Stimulated activated CD4-positive, alpha-beta T cell treated with anti-CD3 and anti-CD28 coated beads, Interleukin-2, amount 100 ng/mL, for 4 hours (primary cell): ENCODE measurements around the gene TSFM.
A peak's percentile ranks its signal among the peaks of the same experiment; 100 is the strongest.

Experiments used
- DNase-seq: peaks from one replicate; pipeline ENCODE4 v3.0.0-alpha.2; 2020; ENCODE audit warnings: low read depth

TSFM gene

DNA sequence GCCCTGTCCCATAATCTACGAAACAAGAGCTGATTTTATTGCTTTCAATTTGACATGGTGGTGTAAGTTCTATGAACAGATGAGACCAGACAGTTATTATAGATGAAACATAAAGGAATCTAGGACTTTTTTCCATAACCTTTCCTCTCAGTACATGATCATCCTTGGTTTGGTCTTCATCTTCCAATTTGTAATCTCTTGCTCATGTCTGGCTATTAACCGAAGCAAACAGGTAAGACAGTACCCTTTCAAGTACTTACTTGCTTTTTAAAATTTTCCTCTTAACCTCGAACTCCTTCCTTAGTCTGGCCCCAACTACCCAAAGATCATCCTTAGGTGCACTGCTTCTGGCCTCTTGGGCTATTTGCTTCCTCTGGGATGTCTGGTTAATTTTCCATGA is 36.6 kb upstream of the TSFM start:
- no peak for DNase-seq

DNA sequence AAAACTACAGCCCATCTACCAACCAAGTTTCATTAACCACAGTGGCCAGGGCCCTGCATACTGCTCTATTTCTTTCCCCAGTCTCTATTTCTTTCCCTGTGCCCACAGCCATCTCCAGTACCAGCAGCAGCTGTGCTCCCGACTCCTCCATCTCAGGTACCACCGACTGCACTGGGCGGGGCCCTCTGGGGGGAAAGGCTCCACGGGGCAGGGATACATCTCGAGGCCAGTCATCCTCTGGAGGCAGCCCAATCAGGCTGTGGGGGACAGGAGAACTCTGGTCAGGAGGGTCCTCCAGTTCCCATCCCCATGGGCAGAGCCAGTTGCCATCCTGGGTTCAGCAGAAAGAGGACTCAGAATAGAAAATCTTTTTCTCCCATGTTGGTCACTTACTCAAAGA is 33.5 kb upstream of the TSFM start:
- no peak for DNase-seq

DNA sequence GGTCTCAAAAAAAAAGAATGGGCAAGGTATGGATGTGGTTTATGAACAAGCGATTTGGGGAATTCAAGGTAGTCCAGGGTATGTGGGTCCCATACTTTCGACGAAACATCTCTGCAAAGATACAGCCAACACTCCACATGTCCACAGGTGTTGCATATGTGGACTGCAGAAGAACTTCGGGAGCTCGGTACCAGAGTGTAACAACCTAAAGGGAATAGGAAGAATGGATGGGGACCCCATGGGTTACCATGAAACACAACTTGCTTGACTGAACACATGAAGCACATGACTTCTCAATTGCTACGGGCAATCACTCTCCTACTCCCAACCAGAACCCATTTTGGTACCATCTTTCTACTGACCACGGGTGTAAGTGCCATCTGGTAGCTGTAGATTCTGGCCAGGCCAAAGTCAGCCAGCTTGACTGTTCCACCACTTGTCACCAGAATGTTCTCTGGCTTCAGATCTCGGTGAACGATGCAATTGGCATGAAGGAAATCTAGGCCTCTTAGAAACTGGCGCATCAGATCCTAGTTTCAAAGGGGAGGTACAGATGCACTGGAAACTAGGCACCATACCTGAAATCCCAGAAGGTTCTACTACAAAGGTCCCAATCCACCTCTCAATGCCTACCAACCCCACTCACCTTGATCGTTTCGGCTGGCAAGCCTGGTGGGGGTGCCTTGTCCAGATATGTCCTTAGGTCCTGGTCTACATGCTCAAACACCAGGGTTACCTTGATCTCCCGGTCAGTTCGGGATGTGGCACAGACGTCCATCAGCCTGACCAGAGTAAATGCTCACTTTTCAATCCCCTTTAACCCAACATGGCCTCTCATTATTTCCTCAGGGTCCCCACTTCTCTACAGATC is 31.8 kb upstream of the TSFM start:
- no peak for DNase-seq

DNA sequence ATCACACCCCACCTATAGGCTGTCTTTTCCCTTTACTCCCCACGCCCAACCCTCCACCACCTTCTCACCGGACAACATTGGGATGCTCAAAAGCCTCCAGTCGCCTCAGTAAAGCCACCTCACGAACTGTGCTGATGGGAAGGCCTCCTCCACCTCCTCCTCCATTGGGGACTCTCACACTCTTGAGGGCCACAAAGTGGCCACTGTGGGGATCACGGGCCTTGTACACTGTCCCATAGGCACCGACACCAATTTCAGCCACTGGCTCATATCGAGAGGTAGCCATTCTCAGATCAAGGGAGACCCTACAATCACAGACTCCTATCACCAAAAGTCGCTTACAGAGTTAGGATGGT is 31.2 kb upstream of the TSFM start:
- DNase-seq = no peak

DNA sequence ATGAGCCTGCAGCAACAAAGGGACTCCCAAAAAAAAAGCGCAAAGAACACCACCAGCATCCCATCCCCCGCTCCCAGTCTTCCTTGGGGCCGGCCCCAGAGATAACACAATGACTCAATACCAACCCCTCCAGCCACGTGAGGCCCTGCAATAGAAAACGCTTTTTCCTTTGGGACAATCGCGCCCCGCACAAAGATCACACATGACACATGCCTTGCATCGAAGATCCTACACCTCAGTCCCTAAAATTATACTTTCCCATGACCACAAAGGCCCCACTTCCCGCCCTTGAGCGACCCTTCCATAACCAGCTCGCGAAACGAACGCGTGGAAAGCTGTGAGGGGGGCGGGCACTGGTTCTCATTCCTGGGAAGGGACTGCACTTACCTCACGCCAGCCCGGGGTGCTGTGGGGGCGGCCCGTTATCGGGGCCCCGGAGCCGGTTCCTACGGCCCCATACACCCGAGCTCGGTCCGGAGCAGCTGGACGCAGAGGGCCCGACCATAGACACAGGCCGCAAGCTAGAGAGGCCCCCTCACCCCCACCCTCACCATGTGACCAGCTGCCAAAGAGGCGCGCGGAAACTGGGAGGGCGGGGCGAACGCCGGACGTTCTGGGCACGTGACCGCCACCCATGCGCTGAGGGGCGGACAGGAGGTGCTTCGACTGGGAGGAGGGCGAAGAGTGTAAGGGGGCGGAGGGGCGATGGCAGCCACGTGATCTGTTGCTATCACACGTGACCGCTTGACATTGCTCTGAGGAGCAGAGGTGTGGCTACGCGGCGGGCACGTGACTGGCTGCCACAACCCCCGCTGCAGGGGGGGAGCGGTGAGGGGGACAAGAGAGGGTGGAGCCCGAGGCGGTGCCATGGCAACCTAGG is 30.6 kb upstream of the TSFM start, which contains the start of gene CDK4:
TSS of gene CDK4 (minus strand) at position 523 of the 880 bp plus-strand sequence. CDS start 593 bp downstream, outside the sequence.
- peak; percentile 97 for DNase-seq

DNA sequence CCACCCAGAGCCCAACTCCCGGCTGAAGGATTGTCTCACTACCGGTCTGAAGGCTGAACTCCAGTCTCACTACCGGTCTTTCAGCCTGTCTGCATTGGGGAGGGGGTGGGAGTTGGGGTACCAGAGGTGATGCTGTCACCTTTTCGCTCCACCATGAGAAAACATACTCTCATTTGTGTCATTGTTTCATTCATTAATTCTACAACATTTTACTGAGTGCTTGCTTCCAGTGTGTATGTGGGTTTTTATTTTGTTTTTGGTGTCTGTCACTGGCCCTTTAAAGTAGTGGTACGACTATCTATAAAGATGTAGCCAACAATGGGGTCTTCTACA is 30.0 kb upstream of the TSFM start:
- DNase-seq = no peak

DNA sequence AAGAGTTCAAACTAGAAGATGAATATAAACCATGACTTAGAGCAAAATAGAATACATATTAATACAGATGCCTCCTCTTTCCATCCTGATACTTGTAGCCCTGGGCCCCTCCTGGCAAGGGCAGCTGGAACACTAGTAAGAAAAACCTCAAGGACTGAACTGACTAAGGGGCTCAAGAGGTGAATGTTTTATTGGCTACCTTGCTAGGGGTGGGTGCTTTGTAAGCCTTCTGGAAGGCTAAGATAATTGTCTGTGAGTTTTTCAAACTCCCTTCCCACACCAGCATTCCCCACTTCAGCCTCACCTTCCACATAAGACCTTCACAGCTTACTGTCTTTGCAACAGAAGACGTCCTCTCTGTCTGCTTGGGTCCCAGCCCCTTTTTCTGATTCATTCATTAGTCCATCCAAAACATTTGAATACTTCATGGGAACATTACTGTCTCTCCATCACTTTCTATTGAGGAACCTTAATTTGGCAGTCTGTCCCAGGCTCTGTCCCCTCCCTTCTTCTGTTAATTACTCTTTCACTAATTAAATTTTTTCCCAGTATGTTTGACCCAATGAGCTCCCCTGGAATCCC is 28.7 kb upstream of the TSFM start:
- DNase-seq = no peak

DNA sequence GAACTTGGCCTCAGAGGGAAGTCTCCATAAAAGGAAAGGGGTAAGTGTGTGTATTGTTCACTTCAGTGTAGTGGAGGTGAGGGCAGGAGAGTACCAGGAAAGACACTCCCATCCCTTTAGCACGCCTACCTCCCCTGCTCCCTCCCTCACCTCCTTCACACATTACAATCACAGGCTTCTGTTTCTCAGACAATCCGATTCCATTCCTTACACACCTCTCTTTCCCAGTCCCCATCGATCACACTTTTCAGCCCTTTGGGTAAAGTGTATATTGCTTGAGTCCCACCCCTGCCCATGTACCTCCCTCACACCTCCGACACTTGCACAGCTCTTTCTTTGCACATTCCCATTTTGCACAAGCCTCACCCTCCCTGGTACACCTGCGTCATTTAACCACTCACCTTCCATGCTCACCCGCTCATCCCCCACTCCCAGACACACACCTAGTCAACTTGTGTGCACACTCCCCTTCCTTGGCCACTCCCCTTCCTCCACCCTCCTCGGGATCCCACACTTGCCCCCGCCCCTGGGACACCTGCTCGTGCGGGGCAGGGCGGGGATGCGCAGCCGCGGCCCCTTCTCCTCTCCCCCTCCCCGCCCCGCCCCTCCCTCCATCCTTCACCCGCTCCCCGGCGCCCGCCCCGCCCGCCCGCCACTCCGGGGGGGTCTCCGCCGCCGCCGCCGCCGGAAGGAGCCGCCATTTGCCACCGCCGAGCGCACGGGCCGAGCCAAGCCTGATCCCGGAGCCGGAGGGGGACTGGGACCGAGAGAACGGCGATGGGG is 28.0 kb upstream of the TSFM start, which contains the start of gene MARCHF9:
TSS of gene MARCHF9 (plus strand) at position 693 of the 783 bp plus-strand sequence. CDS start 426 bp downstream, outside the sequence.
- peak; percentile 84 for DNase-seq

DNA sequence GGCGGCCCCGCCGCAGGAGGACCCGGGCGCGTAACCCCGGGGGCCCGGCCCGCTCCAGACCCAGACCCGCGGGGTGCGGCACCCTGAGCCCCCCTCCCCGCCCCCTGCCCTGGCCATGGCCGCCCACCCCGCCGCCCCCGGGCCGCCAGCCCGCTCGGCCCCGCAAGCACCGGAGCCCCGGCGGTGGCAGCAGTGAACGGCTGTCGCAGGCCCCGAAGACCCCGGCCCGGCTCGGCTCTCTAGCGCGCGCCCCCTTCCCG is 27.5 kb upstream of the TSFM start:
- DNase-seq = no peak

DNA sequence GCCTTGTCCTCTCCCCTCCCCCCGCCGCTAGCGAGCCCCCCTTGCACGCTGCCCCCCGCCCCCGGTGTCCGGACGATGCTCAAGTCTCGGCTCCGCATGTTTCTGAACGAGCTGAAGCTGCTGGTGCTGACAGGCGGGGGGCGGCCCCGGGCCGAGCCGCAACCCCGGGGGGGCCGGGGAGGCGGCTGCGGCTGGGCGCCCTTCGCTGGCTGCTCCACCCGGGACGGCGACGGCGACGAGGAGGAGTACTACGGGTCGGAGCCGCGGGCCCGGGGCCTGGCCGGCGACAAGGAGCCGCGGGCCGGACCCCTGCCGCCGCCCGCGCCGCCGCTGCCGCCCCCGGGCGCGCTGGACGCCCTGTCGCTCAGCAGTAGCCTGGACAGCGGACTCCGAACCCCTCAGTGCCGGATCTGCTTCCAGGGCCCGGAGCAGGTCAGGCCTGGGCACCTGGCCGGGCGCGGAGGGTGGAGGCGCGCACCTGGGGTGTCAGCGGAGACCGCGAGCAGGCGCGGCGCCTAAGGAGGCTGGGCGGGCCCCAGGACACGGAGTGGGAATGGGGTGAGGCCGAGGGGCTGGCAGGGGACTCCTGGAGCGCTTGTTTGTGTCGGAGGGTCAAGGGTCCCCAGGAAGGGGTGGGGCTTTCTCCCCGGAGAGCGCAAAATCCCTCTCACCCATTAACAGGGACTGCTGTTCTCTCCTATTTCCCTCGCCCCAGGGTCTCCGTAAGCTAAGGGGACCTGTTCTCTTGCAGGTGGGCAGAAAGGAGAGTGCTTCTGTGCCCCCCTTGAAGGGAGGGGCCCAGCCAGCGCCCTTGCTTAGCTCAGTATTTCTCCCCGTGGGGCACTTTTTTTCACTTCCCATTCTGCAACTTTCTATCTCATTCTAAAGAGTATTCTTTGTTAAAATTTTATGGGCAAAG is 26.9 kb upstream of the TSFM start:
- DNase-seq = no peak

DNA sequence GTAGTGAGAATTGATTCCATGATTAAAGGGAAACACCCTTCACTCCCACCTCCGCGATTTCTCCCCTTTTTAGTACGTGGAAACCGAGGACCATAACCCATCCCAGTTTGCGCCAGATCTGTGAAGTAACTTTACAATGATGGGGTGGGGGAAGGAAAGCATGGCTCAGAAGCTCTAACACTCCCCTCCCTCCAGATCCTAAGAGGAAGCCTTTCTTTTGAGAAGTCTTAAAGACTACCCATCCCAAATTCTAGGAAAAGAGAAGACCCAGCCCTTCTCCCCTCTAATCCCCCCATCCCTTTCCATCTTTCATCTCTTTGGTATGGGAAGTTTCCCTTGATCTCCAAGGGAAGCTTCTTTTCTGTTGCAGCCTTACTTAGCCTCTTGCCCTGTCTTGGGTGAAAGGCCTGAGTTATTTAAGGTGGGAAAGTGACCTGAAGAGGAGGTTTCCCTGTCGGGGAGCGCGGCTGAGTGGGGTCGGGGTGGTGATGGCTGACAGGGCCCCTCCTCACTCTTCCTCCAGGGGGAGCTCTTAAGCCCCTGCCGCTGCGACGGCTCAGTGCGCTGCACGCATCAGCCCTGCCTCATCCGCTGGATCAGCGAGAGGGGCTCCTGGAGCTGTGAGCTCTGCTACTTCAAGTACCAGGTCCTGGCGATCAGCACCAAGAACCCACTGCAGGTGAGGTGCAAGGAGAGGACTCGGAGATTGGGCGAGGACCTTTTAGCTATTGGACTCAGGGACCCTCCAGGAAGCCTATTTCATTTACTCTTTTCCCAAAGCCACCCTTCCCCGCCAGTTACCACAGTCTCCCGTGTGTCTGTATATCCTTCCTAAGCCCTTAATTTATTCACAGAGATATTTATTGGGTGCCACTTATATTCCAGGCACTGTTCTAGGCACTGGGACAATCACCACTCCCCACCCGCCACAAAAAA is 25.9 kb upstream of the TSFM start:
- peak; percentile 61 for DNase-seq

DNA sequence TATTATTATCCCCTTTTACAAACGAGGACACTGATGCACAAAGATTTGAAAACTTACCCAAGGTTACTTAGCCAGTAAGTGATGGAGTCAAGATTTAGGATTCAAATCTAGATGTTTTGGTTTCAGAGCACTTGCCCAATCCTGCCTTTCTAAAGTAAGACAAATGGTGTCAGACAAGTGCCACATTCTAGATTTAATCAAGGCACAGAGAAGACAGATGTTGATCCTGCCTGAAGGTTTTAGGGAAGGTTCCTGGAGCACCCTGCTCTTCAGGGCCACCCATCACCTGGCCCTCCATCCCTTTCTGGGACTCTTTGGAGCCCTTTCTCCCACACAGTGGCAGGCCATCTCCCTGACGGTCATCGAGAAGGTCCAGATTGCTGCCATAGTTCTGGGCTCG is 24.8 kb upstream of the TSFM start:
- DNase-seq = no peak

DNA sequence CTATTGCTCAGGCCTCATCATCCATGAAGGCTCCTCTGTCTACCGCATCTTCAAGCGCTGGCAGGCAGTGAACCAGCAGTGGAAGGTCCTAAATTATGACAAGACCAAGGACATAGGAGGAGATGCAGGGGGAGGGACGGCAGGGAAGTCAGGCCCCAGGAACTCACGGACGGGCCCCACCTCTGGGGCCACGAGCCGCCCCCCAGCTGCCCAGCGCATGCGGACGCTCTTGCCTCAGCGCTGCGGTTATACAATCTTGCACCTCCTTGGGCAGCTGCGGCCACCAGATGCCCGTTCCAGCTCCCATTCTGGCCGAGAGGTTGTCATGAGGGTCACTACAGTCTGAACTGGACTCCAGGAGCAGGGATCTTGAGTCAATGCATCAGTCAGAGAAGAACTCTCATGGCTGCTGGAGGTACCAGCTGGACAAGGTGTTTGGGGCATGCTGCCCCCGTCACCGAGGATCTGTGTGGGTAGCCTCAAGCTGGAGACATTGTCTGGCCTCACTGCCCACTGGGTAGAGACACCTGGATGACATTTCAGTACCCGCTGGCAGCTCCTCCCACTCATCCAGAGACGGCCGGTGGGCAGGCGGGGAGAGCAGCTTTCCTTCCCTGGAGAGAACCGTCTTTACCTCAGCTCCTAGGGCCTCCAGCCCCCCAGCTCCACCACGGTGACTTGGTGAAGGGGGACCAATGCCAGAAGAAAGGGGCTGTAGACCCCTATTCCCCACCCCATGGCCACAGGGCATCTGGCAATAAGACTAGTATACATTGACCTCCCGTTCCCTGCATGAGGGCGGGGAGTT is 23.8 kb upstream of the TSFM start:
- no peak for DNase-seq

DNA sequence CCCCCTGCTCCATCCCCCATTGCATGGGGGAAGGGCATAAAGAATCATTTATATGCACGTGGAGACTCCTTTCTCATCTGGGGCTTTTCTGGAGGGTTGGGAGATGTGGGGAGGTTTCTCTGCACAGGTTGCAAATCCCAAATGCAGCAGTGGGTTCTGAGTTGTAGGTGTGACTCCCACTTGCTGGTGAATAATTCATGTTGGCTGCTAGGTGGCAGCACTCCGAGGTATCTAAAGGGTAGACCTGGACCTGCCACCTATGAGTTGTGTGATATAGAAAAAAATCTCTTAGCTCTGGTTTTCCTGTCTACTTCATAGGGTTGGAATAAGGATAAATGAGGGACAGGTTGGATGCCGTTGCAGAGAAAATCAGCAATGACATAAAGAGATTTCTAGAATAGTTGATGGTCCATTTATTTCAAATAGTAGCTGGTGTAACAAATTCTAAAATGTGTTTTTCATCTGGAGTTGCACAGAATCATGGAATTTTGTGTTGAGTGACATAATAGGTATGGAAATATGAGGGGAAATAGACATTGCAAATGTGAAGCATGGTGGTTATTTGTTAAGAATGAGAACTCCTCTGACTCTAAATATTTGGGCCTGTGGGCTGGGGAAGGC is 23.1 kb upstream of the TSFM start:
- no peak for DNase-seq

DNA sequence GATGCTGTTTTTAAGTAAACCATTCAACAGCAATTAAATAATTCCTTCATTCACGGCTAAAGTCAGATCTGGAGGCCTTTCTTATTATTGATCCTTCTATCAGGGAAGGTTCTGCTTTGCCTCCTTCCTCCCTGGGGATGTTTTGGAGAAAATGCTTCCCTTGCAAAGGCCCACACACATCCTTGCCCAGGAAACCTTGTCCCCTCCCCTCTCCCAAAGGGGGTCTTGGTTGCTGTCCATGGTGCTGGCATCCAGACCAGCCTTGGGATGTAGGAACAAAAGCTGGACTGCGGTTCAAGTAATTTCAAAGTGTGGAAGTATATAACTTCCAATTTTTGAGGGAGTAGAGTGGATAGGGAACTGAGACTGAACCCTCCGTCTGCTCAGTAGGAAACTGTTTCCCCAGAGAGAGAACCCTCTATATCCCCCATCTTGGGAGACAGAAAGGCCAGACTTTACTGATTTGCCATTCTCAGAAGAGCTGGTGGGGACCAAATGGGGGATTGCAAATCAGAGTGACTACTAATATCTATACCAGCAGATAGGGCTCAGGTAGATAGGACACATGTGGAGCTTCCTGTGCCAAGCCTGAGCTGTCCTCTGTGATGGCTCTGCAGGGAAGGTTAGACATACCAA is 22.1 kb upstream of the TSFM start:
- DNase-seq = no peak

DNA sequence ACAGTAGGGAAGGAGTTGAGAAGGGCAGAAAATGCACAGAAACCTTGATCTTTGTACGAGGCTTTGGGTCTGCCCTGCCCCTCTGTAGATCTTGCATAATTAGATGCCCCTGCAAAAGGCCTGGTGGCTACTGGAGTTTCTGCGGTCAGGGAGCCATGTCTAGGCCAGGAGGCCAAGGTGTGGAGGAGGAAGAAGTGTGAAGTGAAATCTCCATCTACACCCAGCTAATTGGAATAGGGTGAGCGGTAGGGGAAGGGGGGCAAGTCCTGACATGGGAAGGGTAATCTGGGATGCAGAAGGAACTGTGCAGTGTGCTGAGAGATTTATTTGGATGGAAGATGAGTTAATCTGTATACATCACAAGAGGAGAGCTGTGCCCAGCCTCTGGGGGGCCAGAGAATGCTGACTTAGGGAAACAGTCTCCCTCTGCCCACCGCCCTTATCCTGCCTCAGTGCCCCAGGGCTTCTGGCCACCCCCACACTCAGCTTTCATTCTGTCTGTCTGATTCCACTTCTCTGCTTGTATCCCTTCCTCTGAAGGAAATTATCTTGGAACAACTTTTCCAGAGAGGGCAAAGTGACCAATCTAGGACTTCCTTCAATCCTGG is 21.1 kb upstream of the TSFM start:
- DNase-seq = no peak

DNA sequence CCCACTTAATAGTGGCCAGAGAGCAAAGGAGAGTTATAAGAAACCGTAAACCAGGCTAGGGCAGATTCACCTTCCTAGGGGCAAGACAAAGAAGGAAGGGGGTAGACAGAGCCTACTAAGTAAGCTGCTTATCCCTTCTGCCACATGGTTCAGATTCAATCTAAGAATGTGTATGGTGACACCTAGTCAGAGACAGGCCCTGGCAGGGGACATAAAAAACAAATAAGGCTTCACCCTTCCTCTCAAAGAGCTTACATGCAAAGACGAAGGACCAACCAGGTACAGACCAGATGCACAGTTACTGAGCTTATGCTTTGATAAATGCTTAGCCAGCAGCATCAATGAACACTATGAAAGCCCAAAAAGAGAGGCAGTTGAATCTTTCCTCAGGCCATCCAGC is 20.1 kb upstream of the TSFM start:
- no peak for DNase-seq
